GM21825 (cell line): ENCODE data around the gene CCDC141.

ENCODE experiments used
- ATAC-seq: cut with Tn5 transposase; IDR thresholded peaks from one replicate; pipeline ENCODE4 v1.9.1; 2021; ENCODE audit warnings: mild to moderate bottlenecking, moderate library complexity; ENCODE audit not compliant: unreplicated experiment

Gene CCDC141

GRCh38 chr2:178799305-178799704 is 250.6 kb downstream of the CCDC141 start:
- ATAC-seq = no peak

GRCh38 chr2:178796079-178796677 is 253.8 kb downstream of the CCDC141 start:
- no peak for ATAC-seq

DNA sequence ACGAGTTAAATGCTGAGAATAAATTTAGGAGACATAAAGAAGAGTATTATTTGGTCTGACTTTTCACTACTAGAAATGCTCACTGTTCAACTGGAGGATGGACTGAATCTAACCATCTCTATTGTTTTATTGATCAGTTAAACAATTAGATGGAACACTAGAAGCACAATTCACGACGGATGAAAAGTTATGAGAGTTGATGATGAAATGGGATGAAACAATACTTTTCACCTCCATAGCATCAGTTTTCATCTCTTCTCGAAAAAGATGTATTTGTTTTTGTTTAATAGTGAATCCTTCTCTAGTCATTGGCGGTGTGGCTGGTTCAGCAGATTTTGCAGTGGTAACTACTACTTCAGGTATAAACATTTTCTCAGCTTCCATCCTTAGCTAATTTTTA is 262.0 kb downstream of the CCDC141 start:
- ATAC-seq = no peak

DNA sequence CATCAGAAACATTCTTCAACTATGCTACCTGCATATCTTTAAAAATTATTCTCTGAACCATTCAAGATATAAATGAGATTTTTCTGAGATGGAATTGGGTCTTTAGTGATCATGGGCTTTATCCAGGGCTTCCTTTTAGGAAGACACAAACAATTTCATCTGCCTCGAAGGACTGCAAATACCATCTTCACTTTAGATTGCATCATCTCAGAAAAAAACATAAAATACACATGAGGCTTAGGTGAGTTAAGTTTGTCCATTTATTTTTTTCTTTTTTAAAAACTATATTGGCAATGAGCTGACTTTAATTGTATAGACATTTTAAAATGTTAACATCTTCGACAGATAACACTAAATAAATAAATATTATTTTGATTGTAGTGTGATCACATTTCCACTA is 262.8 kb downstream of the CCDC141 start:
- ATAC-seq = no peak

- ATAC-seq = no peak
These were observed 266.0 kb downstream of the CCDC141 start for GRCh38 chr2:178783889-178784288.

DNA sequence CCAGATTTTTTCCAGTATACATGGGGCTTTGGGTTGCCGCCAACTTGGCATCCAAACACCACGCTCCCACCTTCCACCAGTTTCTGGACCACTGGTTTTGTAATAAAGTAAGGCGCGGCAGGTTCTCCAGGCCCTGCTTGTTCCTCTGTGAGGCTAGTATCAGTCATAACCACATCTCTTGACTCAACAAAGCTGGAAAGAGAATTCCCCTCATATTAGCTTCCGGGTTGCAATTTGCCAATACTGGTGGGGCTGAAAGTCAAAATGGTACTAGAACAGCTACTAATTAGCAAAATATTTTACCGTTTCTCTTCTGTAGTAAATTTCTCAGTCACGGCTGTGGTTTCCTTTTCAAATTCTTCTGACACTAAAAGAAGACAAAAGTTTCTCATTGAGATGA is 267.7 kb downstream of the CCDC141 start:
- no peak for ATAC-seq
